GM06990 (cell line): ENCODE data around the gene COX10.

Source experiments
- DNase-seq: peaks from one replicate; pipeline ENCODE4 v3.0.0-alpha.2; 2011; ENCODE audit not compliant: insufficient read length; ENCODE audit errors: extremely low read depth
- H3K27me3 ChIP-seq: replicated peaks from 2 replicates; pipeline ENCODE4 v1.6.0; 2011; ENCODE audit warnings: low read length; ENCODE audit not compliant: control insufficient read depth, insufficient read depth
- H3K36me3 ChIP-seq: 2 replicates; pipeline ENCODE4 v1.5.1; 2011; ENCODE audit warnings: low read length; ENCODE audit not compliant: control insufficient read depth, insufficient read depth
- H3K4me3 ChIP-seq: replicated peaks from 2 replicates; pipeline ENCODE4 v1.5.1; 2011; ENCODE audit warnings: low read depth, mild to moderate bottlenecking, control low read depth, low read length
- TF ChIP-seq, protein P1 (sequence below): IDR thresholded peaks from 2 replicates; pipeline ENCODE4 v1.5.1; 2011; ENCODE audit warnings: low read length, control low read depth, mild to moderate bottlenecking, inconsistent platforms; ENCODE audit not compliant: insufficient read depth, poor library complexity, severe bottlenecking

The COX10 gene

GRCh38 chr17:14124854-14125253 is 55.5 kb downstream of the COX10 start:
- DNase-seq = no peak
- Histone ChIP-seq H3K27me3 (no peaks in the 10 kb centered on the region), H3K36me3 (no peaks in the 10 kb centered on the region), H3K4me3 (no peak overlapping the region)
- TF ChIP-seq, protein P1, sequence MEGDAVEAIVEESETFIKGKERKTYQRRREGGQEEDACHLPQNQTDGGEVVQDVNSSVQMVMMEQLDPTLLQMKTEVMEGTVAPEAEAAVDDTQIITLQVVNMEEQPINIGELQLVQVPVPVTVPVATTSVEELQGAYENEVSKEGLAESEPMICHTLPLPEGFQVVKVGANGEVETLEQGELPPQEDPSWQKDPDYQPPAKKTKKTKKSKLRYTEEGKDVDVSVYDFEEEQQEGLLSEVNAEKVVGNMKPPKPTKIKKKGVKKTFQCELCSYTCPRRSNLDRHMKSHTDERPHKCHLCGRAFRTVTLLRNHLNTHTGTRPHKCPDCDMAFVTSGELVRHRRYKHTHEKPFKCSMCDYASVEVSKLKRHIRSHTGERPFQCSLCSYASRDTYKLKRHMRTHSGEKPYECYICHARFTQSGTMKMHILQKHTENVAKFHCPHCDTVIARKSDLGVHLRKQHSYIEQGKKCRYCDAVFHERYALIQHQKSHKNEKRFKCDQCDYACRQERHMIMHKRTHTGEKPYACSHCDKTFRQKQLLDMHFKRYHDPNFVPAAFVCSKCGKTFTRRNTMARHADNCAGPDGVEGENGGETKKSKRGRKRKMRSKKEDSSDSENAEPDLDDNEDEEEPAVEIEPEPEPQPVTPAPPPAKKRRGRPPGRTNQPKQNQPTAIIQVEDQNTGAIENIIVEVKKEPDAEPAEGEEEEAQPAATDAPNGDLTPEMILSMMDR = no peak

GRCh38 chr17:14125518-14126137 is 56.3 kb downstream of the COX10 start:
- Histone ChIP-seq H3K27me3 (no peaks in the 10 kb centered on the region), H3K4me3 (no peak overlapping the region), H3K36me3 (no peaks in the 10 kb centered on the region)
- no peak for DNase-seq
- TF ChIP-seq, protein P1 = no peak

DNA sequence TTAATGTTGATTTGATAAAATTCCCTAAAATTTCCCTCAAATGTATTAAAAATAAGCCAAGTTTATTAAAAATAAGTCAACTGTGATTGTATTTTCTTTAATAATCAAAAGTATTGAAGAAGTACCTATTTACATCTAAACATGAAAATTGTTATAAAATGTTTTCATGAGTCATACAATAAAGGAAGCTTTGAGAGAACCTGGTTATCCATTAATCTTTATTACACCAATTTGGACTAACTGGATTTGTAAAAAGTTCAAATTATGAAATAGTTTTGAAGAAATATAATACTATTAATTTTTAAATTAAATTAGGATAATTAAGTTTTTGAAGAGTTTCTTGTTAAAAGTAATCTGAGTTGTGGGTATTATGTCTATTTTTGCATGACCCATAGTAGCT is 63.8 kb downstream of the COX10 start:
- TF ChIP-seq, protein P1 = no peak
- H3K36me3 ChIP-seq = no peaks in the 10 kb centered on the region
- H3K4me3 ChIP-seq = no peak overlapping the region
- no peak for DNase-seq
- H3K27me3 ChIP-seq = no peaks in the 10 kb centered on the region

- no peak for DNase-seq
Measured at GRCh38 chr17:14134456-14134855, 65.2 kb downstream of the COX10 start.

GRCh38 chr17:14135906-14136590 is 66.7 kb downstream of the COX10 start:
- TF ChIP-seq, protein P1 = no peak
- no peak for DNase-seq
- no peaks in the 10 kb centered on the region for H3K36me3 ChIP-seq
- no peak overlapping the region for H3K4me3 ChIP-seq
- H3K27me3 ChIP-seq = no peaks in the 10 kb centered on the region

More at GRCh38 chr17:14134456-14134855, 65.2 kb downstream of the COX10 start:
- TF ChIP-seq, protein P1 = no peak
- Histone ChIP-seq H3K36me3 (no peaks in the 10 kb centered on the region), H3K4me3 (no peak overlapping the region), H3K27me3 (no peaks in the 10 kb centered on the region)
